GM12878 (cell line): ENCODE measurements around the gene CLIC5. TPM values are rescaled to one million over a fixed set of nuclear protein-coding genes. Genes with fewer than 3 reads are reported as not detected.

Experiments
- ATAC-seq: fragments of 200-7000 bp; cut with Tn5 transposase; 3 replicates; pipeline ENCODE4 v1.9.1; 2020; ENCODE audit warnings: mild to moderate bottlenecking, moderate library complexity
- BruUV-seq: library from RNA; stranded (reverse); fragments of 400-500 nt; replicated peaks from 2 replicates; lab custom pipeline; 2021; lab: Mats Ljungman, UMichigan
- CTCF ChIA-PET: fragments of 300-600 bp; sonication (Branson Sonifier 250); formaldehyde crosslinking; extraction: SDS; loops from one replicate; lab custom pipeline; 2021; ENCODE audit warnings: inconsistent platforms; lab: Yijun Ruan, JAX
- POLR2A ChIA-PET: fragments of 350-600 bp; formaldehyde crosslinking; extraction: SDS; loops from one replicate; lab custom pipeline; 2021; ENCODE audit warnings: inconsistent platforms; lab: Charles Lee
- RAD21 ChIA-PET: fragments of 300-600 bp; sonication (Branson Sonifier 250); formaldehyde crosslinking; loops from one replicate; lab custom pipeline; 2023; ENCODE audit warnings: antibody characterized with exemption; ENCODE audit not compliant: unreplicated experiment; lab: Charles Lee
- SMC1A ChIA-PET: fragments of 300-600 bp; sonication (Branson Sonifier 250); formaldehyde crosslinking; loops from one replicate; lab custom pipeline; 2023; ENCODE audit not compliant: unreplicated experiment, uncharacterized antibody; lab: Charles Lee
- DNase-seq: peaks from one replicate; pipeline ENCODE4 v3.0.0-alpha.2; 2011; ENCODE audit warnings: low read depth, low spot score
- FAIRE-seq: peaks from 3 replicates; lab custom pipeline; 2011; peaks lifted over from hg19 to GRCh38; lab: Jason Lieb, UNC
- H2AFZ ChIP-seq: 2 replicates; pipeline ENCODE4 v1.6.0; 2011; ENCODE audit warnings: low read depth, low read length, control low read depth; ENCODE audit not compliant: control insufficient read depth
- H3K27ac ChIP-seq: 2 replicates; pipeline ENCODE4 v1.5.1; 2011; ENCODE audit warnings: control low read depth; ENCODE audit not compliant: control insufficient read depth, insufficient read depth
- H3K27me3 ChIP-seq, 2 experiments: replicated peaks in 1 of 2; 2 replicates each; pipeline versions ENCODE4 v1.6.0 to v1.6.1; 2011; ENCODE audit warnings: low read length in 1 of 2; ENCODE audit not compliant: control insufficient read depth in 2 of 2, insufficient read depth in 2 of 2
- H3K36me3 ChIP-seq, 2 experiments: 2 replicates each; pipeline ENCODE4 v1.5.1; 2011; ENCODE audit warnings: low read length in 1 of 2; ENCODE audit not compliant: control insufficient read depth in 2 of 2, insufficient read depth in 2 of 2
- H3K4me1 ChIP-seq: 2 replicates; pipeline ENCODE4 v1.6.1; 2011; ENCODE audit warnings: mild to moderate bottlenecking, low read length, moderate library complexity, mixed read lengths; ENCODE audit not compliant: control insufficient read depth, insufficient read depth
- H3K4me2 ChIP-seq: 2 replicates; pipeline ENCODE4 v1.6.0; 2011; ENCODE audit warnings: control low read depth; ENCODE audit not compliant: control insufficient read depth, insufficient read depth
- H3K4me3 ChIP-seq: fragments of 200-600 bp; sonication (generic); 2 replicates; pipeline ENCODE4 v1.5.1; 2016
- H3K79me2 ChIP-seq: 2 replicates; pipeline ENCODE4 v1.6.0; 2011; ENCODE audit warnings: low read length; ENCODE audit not compliant: control insufficient read depth, insufficient read depth
- H3K9ac ChIP-seq: 2 replicates; pipeline ENCODE4 v1.8.0; 2011; ENCODE audit warnings: low read length, control low read depth, mixed read lengths; ENCODE audit not compliant: control insufficient read depth, insufficient read depth
- H3K9me3 ChIP-seq: replicated peaks from 3 replicates; pipeline ENCODE4 v1.5.1; 2011; ENCODE audit warnings: mild to moderate bottlenecking, low read length; ENCODE audit not compliant: control insufficient read depth, insufficient read depth
- H4K20me1 ChIP-seq: 2 replicates; pipeline ENCODE4 v1.6.0; 2011; ENCODE audit not compliant: control insufficient read depth, insufficient read depth
- ATF2 ChIP-seq: IDR thresholded peaks from 2 replicates; pipeline ENCODE4 v1.6.1; 2012; ENCODE audit warnings: low read length, inconsistent platforms
- BACH1 ChIP-seq: fragments of 450-650 bp; IDR thresholded peaks from 2 replicates; pipeline ENCODE4 v1.6.1; 2017; ENCODE audit warnings: mild to moderate bottlenecking, borderline replicate concordance
- CBX5 ChIP-seq: sonication (generic); IDR thresholded peaks from 2 replicates; pipeline ENCODE4 v1.6.1; 2016; ENCODE audit warnings: low read depth, moderate library complexity, mild to moderate bottlenecking, inconsistent platforms
- CHD1 ChIP-seq: IDR thresholded peaks from 2 replicates; pipeline ENCODE4 v1.6.1; 2012; ENCODE audit warnings: low read depth, low read length, improper control_type of control experiment
- CREB1 ChIP-seq: IDR thresholded peaks from 2 replicates; pipeline ENCODE4 v1.6.1; 2012; ENCODE audit warnings: low read depth, mild to moderate bottlenecking, inconsistent platforms
- E2F8 ChIP-seq: fragments of 450-650 bp; IDR thresholded peaks from 2 replicates; pipeline ENCODE4 v1.6.1; 2018; ENCODE audit warnings: mild to moderate bottlenecking, low read depth, moderate library complexity; ENCODE audit not compliant: partially characterized antibody
- IRF3 ChIP-seq: fragments of 450-650 bp; IDR thresholded peaks from 2 replicates; pipeline ENCODE4 v1.6.1; 2014; ENCODE audit warnings: mild to moderate bottlenecking
- IRF5 ChIP-seq: fragments of 450-650 bp; IDR thresholded peaks from 2 replicates; pipeline ENCODE4 v1.6.1; 2017; ENCODE audit warnings: borderline replicate concordance
- KLF5 ChIP-seq: fragments of 450-650 bp; IDR thresholded peaks from 2 replicates; pipeline ENCODE4 v1.6.1; 2014; ENCODE audit warnings: mild to moderate bottlenecking; ENCODE audit not compliant: partially characterized antibody
- MXI1 ChIP-seq: fragments of 150-350 bp; IDR thresholded peaks from 2 replicates; pipeline ENCODE4 v1.6.1; 2011; ENCODE audit warnings: low read depth, mild to moderate bottlenecking, inconsistent platforms, low read length, improper control_type of control experiment
- MYB ChIP-seq: fragments of 150-350 bp; IDR thresholded peaks from 2 replicates; pipeline ENCODE4 v1.6.1; 2014; ENCODE audit warnings: mild to moderate bottlenecking, low read depth, low read length, borderline replicate concordance
- SREBF2 ChIP-seq: IDR thresholded peaks from 2 replicates; pipeline ENCODE4 v1.6.1; 2012; ENCODE audit warnings: mild to moderate bottlenecking, low read length
- SUZ12 ChIP-seq: fragments of 200-600 bp; sonication (generic); IDR thresholded peaks from one replicate; pipeline ENCODE4 v1.6.1; 2018; ENCODE audit warnings: antibody characterized with exemption, mild to moderate bottlenecking; ENCODE audit not compliant: unreplicated experiment
- TARDBP ChIP-seq: IDR thresholded peaks from 2 replicates; pipeline ENCODE4 v1.6.1; 2016; ENCODE audit warnings: borderline replicate concordance
- USF2 ChIP-seq: IDR thresholded peaks from 2 replicates; pipeline ENCODE4 v1.6.1; 2011; ENCODE audit warnings: low read depth, low read length, improper control_type of control experiment, borderline replicate concordance
- YBX1 ChIP-seq: fragments of 450-650 bp; IDR thresholded peaks from 2 replicates; pipeline ENCODE4 v1.6.1; 2016; ENCODE audit warnings: antibody characterized with exemption
- YY1 ChIP-seq: IDR thresholded peaks from 2 replicates; pipeline ENCODE4 v1.6.1; 2011; ENCODE audit warnings: low read depth, mild to moderate bottlenecking, low read length
- WGBS: methylation state at CpG from one replicate; pipeline ENCODE4 v1.1.6; 2016; ENCODE audit warnings: low lambda C conversion rate; ENCODE audit not compliant: insufficient replicate concordance, insufficient coverage; ENCODE audit errors: missing lambda C conversion rate; 5-methylcytosine and 5-hydroxymethylcytosine counted together
- in situ Hi-C: fragments of 300-500 bp; cut with MboI; formaldehyde crosslinking; loops from 9 replicates; pipeline ENCODE4 v1.14.3; 2018; ENCODE audit warnings: mixed read lengths
- intact Hi-C: fragments of 100-400 bp; cut with micrococcal nuclease; formaldehyde crosslinking; loops from one replicate; pipeline ENCODE4 v1.14.2; 2022; ENCODE audit not compliant: unreplicated experiment
- polyA plus RNA-seq, 11 experiments: library from polyadenylated mRNA; depleted of rRNA in 4 of 11; unstranded in 6 of 11; stranded (reverse) in 5 of 11; fragments of >200 nt; fragmentation: Nextera tagmentation in 4 of 11; fragmentation: Illumina TruSeq in 1 of 11; extraction: Ambion mirVana in 4 of 11; extraction: Trizol in 1 of 11; gene quantifications; 1 replicate in 1 of 11; 2 replicates in 10 of 11; pipeline versions ENCODE4 v1.2.1 to v1.2.3, GENCODE V29; 2011 to 2016; ENCODE audit warnings: inconsistent platforms in 2 of 11, missing spikeins in 2 of 11, low read depth in 1 of 11
- total RNA-seq, 4 experiments: library from RNA; depleted of rRNA in 3 of 4; stranded (reverse); fragments of >200 nt in 3 of 4; fragmentation: Illumina TruSeq in 1 of 4; extraction: Trizol in 1 of 4; gene quantifications; 2 replicates each; pipeline versions ENCODE4 v1.2.1 to v1.2.3, GENCODE V29; 2013 to 2021

CLIC5 gene
- total and polyA plus RNA-seq, 10 of the 15 experiments (the other 5 are each of a cell fraction or from before 2014, with no cell fraction given) = 0.01 to 0.08 (median 0.02) TPM; not detected in 7

- Histone ChIP-seq H3K27me3 (peaks cover 0 to 1% of the 10 kb centered on the region in 2 experiments; a peak in 2 of 4 replicates), H3K9me3 (no peaks in the 10 kb centered on the region), H3K4me1 (no peaks in the 10 kb centered on the region), H3K27ac (no peak overlapping the region), H4K20me1 (no peaks in the 10 kb centered on the region), H3K9ac (no peak overlapping the region), H2AFZ (no peak overlapping the region), H3K4me3 (no peak overlapping the region), H3K4me2 (no peak overlapping the region), H3K79me2 (no peaks in the 10 kb centered on the region), H3K36me3 (no peaks in the 10 kb centered on the region)
- SMC1A ChIA-PET = no interaction called here
- POLR2A ChIA-PET = no interaction called here
- WGBS = 47% methylated on average over 2 of the region's 2 CpGs
- intact Hi-C loops = no loop called here
- ATAC-seq (no peak), FAIRE-seq (no peak), DNase-seq (no peak)
- no TSS peak for BruUV-seq
- in situ Hi-C loops = no loop called here
- CTCF ChIA-PET = interaction anchor here (1.2 kb wide), 1 partner anchor 150 kb away, joined by 4 read pairs; no protein-coding TSS in a partner anchor
- RAD21 ChIA-PET = no interaction called here
- TF ChIP-seq MXI1 (no peak), ATF2 (no peak), BACH1 (no peak), TARDBP (no peak), CREB1 (no peak), CHD1 (no peak), IRF3 (no peak), E2F8 (no peak), YY1 (no peak), SUZ12 (no peak), MYB (no peak), YBX1 (no peak), KLF5 (no peak), IRF5 (no peak), USF2 (no peak), SREBF2 (no peak), CBX5 (no peak)
Observed at GRCh38 chr6:45864651-45865050, 151.0 kb downstream of the CLIC5 start.
